Measurements from ENCODE around the gene MMP1. TPM values are rescaled to one million over a fixed set of nuclear protein-coding genes. Genes with fewer than 3 reads are reported as not detected.

The MMP1 gene
- total RNA-seq, 1 experiment from 2014 or later, result 15.7 TPM

- H3K27me3 Mint-ChIP-seq (ENCODE audit: insufficient read depth, unreplicated experiment), result no peaks in the 10 kb centered on the region
- ChIA-PET POLR2A (no interaction called here), CTCF (interaction anchor here (1.1 kb wide), 1 partner anchor 26 kb away, joined by 3 read pairs; no protein-coding TSS in a partner anchor)
- H3K36me3 Mint-ChIP-seq (ENCODE audit: insufficient read depth, unreplicated experiment), result no peaks in the 10 kb centered on the region
- peaks cover 10% of the 10 kb centered on the region for H3K9me3 Mint-ChIP-seq (ENCODE audit: unreplicated experiment)
- no peak for TF ChIP-seq CTCF (IDR thresholded peaks at IDR 0.05; ENCODE audit: insufficient read depth in 1 of 2, low read depth in 1 of 2, low read length in 1 of 2, severe bottlenecking in 1 of 2, unreplicated experiment in 1 of 2)
- H3K4me1 ChIP-seq, result 0 out of 2 replicates have a peak, but pooled peaks cover 5% of the 10 kb centered on the region
- H3K27ac Mint-ChIP-seq (ENCODE audit: unreplicated experiment), result no peak overlapping the region
- no TSS peak for BruUV-seq (replicated peaks)
- peaks cover 15% of the 10 kb centered on the region for H3K4me1 Mint-ChIP-seq (ENCODE audit: low read depth, unreplicated experiment)
- H3K4me3 ChIP-seq (ENCODE audit: low read depth, low read length), result no peak overlapping the region
- no peaks in the 10 kb centered on the region for H3K27me3 ChIP-seq (replicated peaks; ENCODE audit: control insufficient read depth, insufficient read depth, low read length)
- H3K9me3 ChIP-seq, result no peaks in the 10 kb centered on the region
- no peak overlapping the region for H3K4me3 Mint-ChIP-seq (ENCODE audit: unreplicated experiment)
- intact Hi-C loops (cut with micrococcal nuclease; ENCODE audit: unreplicated experiment), result no loop called here
- H3K36me3 ChIP-seq (ENCODE audit: control insufficient read depth, insufficient read depth, low read length), result no peaks in the 10 kb centered on the region
- DNase-seq, result no peak
These were observed 13.6 kb downstream of the MMP1 start for GRCh38 chr11:102784380-102784779.

DNA sequence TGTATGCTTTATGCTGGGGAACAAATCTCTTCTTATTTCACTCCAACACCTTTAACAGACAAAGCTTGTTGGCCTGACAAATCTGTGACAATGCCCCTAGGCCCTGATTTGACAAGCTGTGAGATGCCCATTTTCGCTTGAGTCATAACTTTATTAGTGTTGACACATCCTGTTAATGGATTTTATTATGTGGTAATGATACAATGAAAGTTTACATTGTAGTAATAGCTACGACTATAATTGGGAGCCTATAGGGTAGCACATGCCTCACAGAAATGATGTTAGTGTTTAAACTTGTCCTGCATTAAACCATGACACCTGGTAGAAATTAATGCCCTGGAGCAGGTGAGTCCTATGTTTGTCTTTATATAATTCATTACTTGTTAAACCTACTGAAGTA, 14.2 kb downstream of the MMP1 start:
- Mint-ChIP-seq H3K4me1 (ENCODE audit: low read depth, unreplicated experiment) (peaks cover 15% of the 10 kb centered on the region), H3K9me3 (ENCODE audit: unreplicated experiment) (peaks cover 10% of the 10 kb centered on the region), H3K36me3 (ENCODE audit: insufficient read depth, unreplicated experiment) (no peaks in the 10 kb centered on the region), H3K27ac (ENCODE audit: unreplicated experiment) (no peak overlapping the region), H3K4me3 (ENCODE audit: unreplicated experiment) (no peak overlapping the region), H3K27me3 (ENCODE audit: insufficient read depth, unreplicated experiment) (no peaks in the 10 kb centered on the region)
- Histone ChIP-seq H3K9me3 (no peaks in the 10 kb centered on the region), H3K36me3 (ENCODE audit: control insufficient read depth, insufficient read depth, low read length) (no peaks in the 10 kb centered on the region), H3K27me3 (replicated peaks; ENCODE audit: control insufficient read depth, insufficient read depth, low read length) (no peaks in the 10 kb centered on the region), H3K4me3 (ENCODE audit: low read depth, low read length) (no peak overlapping the region), H3K4me1 (0 out of 2 replicates have a peak, but pooled peaks cover 5% of the 10 kb centered on the region)
- ChIA-PET POLR2A (no interaction called here), CTCF (interaction anchor here (1.1 kb wide), 1 partner anchor 27 kb away, joined by 3 read pairs; no protein-coding TSS in a partner anchor)
- no peak for DNase-seq
- intact Hi-C loops (cut with micrococcal nuclease; ENCODE audit: unreplicated experiment), result no loop called here
- BruUV-seq (replicated peaks), result no TSS peak
- TF ChIP-seq CTCF (IDR thresholded peaks at IDR 0.05; ENCODE audit: insufficient read depth in 1 of 2, low read depth in 1 of 2, low read length in 1 of 2, severe bottlenecking in 1 of 2, unreplicated experiment in 1 of 2), result no peak

DNA sequence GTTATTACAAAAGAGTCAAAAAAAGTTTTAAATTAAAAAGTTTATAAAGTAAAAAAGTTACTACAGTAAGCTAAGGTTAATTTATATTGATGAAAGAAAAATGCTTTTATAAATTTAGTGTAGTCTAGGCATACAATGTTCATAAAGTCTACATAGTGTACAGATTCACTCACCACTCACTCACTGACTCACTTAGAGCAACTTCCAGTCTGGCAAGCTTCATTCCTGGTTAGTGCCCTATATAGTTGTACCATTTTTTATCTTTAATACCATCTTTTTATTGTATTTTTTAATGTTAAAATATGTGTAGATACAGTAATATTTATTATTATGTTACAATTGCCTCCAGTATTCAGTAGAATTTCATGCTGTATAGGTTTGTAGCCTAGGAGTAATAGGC, 14.9 kb downstream of the MMP1 start:
- 0 out of 2 replicates have a peak, but pooled peaks cover 5% of the 10 kb centered on the region for H3K4me1 ChIP-seq
- no peak overlapping the region for H3K4me3 ChIP-seq (ENCODE audit: low read depth, low read length)
- no peaks in the 10 kb centered on the region for H3K27me3 Mint-ChIP-seq (ENCODE audit: insufficient read depth, unreplicated experiment)
- no peaks in the 10 kb centered on the region for H3K36me3 Mint-ChIP-seq (ENCODE audit: insufficient read depth, unreplicated experiment)
- H3K9me3 Mint-ChIP-seq (ENCODE audit: unreplicated experiment), result peaks cover 10% of the 10 kb centered on the region
- no peak overlapping the region for H3K27ac Mint-ChIP-seq (ENCODE audit: unreplicated experiment)
- no peak overlapping the region for H3K4me3 Mint-ChIP-seq (ENCODE audit: unreplicated experiment)
- BruUV-seq (replicated peaks), result no TSS peak
- ChIA-PET POLR2A (no interaction called here), CTCF (interaction anchor here (0.6 kb wide), 1 partner anchor 11 kb away, joined by 3 read pairs; no protein-coding TSS in a partner anchor)
- peaks cover 15% of the 10 kb centered on the region for H3K4me1 Mint-ChIP-seq (ENCODE audit: low read depth, unreplicated experiment)
- intact Hi-C loops (cut with micrococcal nuclease; ENCODE audit: unreplicated experiment), result no loop called here
- no peak for TF ChIP-seq CTCF (IDR thresholded peaks at IDR 0.05; ENCODE audit: insufficient read depth in 1 of 2, low read depth in 1 of 2, low read length in 1 of 2, severe bottlenecking in 1 of 2, unreplicated experiment in 1 of 2)
- H3K36me3 ChIP-seq (ENCODE audit: control insufficient read depth, insufficient read depth, low read length), result no peaks in the 10 kb centered on the region
- no peaks in the 10 kb centered on the region for H3K9me3 ChIP-seq
- DNase-seq, result no peak
- no peaks in the 10 kb centered on the region for H3K27me3 ChIP-seq (replicated peaks; ENCODE audit: control insufficient read depth, insufficient read depth, low read length)
